ENCODE data around the gene COX19.

GRCh38 chr7:1007901-1008300 lies 32.6 kb upstream of the COX19 start:
- no peak for TF ChIP-seq CTCF (IDR thresholded peaks at IDR 0.05)
- no peak for TF ChIP-seq EZH2 (IDR thresholded peaks at IDR 0.05; ENCODE audit: borderline replicate concordance, insufficient read depth, low read depth, low read length, poor library complexity, severe bottlenecking)

Measured in B cell (primary cell).